GM21515 (cell line): Measurements from ENCODE around the gene C19orf44.
"Not testable (repeated sequence)": the region's sequence is repeated elsewhere in the genome, so short reads cannot be mapped to it uniquely, and the experiment has no call there.

Source experiments
- ATAC-seq: cut with Tn5 transposase; IDR thresholded peaks from one replicate; pipeline ENCODE4 v1.9.1; 2021; ENCODE audit not compliant: unreplicated experiment

Gene C19orf44

DNA sequence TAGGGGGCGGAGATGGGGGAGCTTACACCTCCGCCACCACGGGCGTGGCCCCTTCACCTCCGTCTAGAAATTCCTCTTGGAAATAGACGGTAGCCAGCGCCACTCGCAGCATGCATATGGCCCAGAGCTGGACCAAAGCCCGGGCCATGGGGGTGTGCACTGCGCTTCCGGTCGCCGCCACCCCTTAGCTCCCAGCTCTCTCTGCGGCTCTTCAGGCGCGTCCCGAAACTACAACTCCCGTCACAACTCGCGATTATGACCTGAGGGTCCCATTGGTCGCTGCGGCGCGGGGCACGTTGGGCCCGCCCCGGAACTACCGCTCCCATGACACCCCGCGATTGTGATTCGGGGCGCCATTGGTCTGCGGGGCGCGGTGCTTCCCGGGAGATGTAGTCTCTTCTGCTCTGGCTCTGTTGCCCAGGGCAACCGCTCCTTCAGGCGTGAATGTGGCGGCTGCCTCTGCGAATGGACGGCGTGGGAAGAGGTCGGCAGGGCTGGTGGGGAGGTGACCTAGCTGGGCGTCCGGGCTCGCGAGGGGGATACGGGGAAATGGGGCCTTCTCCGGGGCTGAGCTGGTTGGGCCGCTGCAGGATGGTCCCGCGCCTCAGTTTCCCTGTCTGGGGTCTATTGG lies at the start of gene C19orf44, which contains the start of gene CALR3:
TSS of gene C19orf44 (plus strand) at position 413 of the 631 bp plus-strand sequence. CDS start 4,399 bp downstream, outside the sequence.
TSS of gene CALR3 (minus strand) at position 186 of the 631 bp plus-strand sequence. CDS start at position 148, 38 bp downstream.
- peak; percentile 92 for ATAC-seq

DNA sequence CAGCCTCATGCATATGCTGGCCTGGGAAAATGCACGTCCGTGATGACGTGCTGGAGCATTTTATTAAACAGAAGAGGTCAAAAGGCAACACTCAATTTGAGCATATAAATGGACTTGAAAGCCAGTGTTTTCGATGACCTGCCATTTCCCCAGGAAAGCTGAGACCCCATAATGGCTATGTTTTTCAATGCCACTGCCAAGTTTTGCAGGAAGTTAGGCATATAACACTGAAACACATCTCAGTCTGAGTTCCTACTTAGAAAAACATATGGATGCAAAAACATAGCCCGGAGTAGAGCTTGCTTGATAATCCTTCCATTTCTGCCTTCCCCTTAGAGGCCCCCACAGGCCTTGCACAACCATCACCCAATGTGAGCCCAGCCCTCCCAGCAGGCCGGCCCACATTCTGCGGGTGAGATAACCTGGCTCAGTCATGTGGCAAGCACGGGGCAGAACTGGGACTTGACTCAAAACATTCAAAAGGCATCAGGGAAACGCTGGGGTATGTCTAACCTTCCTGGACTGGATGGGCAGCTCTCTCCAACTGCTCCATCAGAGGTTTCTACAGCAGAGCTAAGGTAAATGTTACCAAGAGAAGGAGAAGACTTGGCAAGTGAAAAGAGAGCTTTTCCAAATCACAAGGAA lies 49.3 kb upstream of the C19orf44 start:
- no peak for ATAC-seq

DNA sequence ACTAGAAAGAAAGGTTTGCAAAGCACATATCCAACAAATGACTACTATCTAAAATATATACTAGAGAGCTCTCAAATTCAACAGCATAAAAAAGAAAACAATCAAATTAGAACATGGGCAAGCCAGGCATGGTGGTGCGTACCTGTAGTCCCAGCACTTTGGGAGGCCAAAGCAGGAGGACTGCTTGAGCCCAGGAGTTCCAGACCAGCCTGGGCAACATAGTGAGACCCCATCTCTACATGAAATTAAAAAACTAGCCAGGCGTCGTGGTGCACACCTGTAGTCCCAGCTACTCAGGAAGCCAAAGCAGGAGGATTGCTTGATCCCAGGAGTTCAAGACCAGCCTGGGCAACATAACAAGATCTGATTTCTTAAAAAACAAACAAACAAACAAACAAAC lies 47.3 kb upstream of the C19orf44 start:
- ATAC-seq: not testable (repeated sequence)

DNA sequence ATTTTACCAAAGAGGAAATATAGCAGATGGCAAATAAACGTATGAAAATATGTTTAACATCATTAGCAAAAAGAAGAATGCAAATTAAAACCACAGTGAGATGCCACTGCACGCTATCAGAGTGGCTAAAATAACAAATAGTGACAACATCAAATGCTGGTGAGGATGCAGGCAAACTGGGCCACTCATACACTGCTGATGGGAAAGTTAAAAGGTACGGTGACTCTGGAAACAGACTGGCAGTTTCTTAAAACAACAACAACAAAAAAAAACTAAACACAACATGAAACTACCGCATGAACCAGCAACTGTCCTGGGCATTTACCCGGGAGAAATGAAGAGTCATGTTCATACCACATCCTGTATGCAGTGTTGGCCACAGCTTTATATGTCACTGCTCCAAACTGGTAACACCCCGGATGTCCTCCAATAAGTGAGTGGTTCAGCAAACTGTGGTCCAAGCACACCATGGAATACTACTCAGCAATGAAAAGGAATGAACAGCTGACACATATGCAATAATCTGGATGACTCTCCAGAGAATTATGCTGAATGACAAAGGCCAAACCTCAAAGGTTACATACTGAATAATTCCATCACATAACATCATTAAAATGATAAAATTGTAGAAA lies 46.7 kb upstream of the C19orf44 start:
- no peak for ATAC-seq

DNA sequence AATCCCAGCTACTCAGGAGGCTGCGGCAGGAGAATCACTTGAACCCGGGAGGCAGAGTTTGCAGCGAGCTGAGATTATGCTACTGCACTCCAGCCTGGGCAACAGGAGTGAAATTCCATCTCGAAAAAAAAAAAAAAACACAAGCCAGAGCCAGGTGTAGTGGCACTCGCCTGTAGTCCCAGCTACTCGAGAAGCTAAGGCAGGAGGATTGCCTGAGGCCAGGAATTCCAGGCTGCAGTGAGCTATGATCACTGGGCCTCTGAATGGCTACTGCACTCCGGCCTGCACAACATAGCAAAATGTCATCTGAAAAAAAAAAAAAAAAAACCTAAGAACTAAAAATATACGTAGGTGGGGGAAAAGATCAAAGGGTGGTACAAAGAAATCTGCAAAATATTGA lies 43.9 kb upstream of the C19orf44 start:
- ATAC-seq: no peak

DNA sequence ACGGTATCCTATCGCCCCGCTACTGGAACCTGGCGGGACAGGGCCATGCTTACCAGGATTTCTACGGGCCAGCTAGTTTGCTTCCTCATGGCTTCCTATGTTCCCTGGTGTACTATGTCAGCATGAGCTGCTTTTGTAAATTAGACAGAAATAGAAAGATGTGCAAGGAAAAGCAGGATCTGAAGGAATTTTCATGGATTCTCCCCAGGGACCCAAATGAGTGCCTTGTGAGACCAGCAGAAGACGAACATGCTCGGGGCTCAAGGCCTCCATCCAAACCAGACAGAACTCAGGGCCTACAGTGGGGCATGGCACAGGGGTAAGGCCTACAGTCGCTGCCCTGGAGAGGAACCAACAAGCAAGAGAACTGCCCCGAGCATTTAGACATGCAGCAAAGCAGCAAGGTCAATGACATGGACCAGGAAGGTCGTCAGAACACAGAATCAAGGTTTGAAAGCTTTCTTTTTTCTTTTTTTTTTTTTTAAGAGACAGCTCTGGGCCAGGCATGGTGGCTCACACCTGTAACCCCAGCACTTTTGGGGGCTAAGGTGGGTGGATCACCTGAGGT lies 41.8 kb upstream of the C19orf44 start:
- ATAC-seq: no peak

DNA sequence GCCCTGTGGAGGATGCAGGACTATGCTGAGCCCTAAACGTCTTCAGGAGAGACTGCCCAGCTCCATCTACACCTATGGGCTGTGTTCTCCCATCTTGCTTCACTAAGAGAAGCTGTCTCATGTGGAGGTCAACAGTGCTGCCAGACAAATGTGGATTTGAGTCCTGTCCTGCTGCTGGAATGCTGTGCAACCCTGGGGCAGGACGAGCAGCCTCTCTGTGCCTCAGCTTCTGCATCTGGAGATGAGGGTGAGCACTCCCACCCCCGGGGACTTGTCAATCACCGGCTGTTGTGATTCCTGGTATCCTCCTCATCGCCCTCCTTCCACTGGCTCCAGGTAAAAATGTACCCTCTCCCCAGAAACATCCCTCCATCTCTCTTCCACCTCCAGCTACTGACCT lies 40.7 kb upstream of the C19orf44 start:
- no peak for ATAC-seq

DNA sequence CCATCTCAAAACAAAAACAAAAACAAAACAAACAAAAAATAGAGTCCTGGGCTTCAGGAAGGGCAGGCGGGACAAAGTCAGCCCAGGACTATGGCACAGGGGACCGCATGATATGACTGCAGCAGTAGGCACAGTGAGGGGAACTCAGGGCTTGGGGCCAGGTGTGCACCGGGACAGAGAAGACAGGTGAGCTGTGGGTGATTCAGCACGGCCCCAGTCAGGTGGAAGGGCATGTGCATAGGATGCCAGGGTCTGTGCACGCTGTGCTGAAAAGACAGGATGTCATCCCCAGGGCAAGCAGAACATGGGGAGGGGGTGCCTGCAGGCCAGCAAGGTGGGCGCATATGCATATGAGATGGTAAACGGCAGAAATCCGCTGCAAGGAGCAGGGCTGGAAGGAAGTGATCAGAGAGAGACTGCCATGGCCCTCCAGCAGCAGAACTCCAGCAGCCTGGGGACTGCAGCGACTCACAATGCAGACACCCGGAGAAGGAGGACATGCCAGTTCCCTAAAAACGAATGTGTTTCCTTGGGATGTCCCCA lies 39.5 kb upstream of the C19orf44 start:
- no peak for ATAC-seq

DNA sequence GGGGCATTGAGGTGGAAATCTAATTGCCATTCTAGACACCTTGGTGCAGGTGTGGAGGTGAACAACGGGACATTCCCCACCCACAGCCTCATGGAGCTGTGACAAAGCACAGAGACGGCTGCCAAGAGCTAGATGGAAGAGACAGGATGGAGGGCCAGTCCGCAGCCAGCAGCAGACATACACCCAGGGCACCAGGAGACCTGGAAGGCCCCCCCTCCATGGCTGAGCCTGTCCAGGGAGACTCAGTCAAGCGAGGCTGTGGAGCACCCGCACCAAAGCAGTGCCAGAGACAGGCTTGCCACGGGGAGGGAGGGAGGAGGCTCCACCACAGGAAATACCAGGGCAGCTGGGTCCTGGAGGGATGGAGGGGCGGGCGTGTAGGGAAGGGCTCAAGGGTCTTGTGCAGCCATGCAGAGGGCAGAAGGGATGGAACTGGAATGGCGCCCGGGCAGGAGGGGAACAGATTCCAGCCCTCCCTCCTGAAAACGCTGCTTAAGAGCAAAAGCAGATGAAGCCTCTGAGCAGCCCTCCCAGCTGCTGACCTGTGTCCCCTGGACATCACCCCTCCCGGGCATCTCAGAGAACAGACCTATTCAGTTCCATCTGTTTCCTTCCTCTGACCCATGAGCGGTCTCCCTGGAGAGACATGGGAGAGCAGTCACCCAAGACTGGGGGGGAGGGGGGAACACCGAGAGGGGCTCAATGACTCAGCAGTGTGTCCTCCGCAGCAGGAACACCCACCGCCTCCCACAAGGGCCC lies 38.8 kb upstream of the C19orf44 start:
- no peak for ATAC-seq

DNA sequence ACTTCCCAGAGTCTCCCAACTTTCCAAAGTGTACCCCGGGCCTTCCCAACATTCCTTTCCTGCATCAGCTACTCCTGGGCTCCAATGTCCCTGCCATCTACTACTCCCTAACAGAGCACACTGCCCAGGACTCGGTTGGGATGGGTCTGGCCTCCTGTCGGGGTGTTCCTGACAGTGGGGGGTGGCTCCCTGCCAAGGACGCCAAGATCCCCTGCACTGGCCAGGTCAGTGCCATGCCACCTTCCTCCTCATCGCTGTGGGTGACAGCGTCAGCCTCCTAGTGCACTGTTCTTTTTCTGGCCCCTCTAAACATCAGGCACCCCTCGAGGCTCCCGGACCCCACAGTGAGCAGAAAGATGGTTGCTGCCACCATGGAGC lies 38.3 kb upstream of the C19orf44 start:
- no peak for ATAC-seq

DNA sequence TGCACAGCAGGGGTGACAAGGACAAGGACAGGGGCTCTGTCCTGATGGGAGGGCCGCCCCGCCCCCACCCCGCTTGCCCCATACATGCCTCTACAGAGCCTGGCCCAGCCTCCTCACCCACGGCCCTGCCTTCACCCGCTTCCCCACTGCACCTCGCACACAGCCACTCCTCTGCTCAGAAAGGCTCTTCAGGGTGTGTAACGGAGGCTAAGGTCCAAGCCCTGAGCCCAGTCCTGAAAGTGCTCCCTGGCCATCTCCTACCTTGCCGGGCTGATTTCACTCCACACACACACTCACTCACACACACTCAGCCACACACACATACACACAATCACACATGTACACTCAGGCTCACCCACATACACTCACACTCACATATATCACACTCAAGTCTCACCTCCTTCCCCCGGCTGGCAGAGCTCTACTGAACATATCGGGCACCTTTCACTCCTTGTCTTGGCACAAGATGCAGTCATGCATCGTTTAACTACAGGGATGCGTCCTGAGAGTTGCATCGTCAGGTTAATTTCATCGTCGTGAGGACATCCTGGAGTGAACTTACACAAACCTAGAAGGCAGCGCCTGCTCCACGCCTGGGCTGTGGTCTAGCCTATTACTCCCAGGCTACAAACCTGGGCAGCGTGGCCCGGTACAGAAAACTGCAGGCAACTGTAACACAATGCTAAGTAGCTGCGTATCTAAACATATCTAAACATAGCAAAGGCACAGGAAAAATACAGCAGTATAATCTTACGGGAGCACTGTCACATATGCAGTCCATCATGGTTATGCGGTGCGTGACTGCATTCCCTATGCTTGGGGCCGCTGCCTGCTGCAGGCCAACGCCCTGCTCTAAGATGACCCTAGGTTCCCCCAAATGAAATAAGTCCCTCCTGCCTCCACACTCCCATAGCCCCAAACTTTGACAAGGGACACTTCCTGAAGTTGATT lies 37.5 kb upstream of the C19orf44 start:
- ATAC-seq: no peak

DNA sequence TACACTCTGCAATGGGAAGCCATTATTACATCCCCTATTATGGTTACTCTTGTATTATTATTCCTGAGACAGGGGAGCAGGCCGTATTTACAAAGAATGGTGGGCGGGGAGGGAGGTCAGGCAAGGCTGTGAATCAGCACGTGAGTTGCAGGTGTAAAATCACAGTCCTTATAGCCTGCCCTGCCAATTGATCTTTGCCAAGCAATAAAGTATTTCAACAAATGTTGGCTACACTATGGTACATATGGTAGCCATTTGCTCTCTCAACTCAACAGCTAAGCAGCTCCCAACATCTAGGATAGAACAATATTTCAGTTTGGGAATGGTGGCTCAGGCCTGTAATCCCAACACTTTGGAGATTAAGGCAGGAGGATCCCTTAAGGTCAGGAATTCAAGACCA lies 36.5 kb upstream of the C19orf44 start:
- no peak for ATAC-seq

DNA sequence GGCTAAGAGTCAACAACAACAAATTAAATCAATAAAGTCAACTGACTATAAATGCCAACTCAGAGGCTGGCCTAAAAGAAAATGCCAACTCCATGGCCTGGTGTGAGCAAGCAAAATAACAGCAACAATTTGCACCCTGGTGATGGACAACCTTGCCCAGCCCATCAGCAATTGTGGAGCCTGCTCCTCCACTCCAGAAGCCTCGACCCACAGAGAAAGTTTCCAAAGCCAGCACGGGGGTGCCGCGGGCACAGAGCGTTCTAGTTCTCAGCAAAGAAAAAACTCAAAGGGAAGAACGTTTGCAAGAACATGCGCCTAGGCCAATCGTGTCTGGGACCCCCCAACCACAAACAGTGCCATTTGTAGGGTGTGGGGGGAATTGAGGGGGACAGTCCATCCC lies 35.7 kb upstream of the C19orf44 start:
- ATAC-seq: no peak

DNA sequence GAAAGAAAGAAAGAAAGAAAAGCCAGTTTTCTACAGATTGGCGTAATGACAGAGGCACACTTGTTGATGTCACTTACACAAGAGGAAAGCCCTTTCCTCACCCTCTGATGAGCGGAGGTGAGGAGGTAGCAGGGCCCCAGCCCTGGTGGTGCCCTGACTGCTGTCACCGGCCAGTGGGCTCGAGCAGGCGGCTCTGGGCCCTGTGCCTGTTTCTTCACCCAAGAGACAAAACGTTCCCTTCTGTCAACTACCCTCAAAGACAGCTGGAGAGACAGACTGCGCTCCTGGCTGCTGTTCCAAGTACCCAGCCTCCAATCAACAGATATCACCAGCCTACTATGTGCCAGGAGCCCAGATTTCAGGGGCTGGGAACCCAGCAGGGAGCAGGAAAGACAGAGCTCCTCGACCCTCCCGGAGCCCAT lies 34.6 kb upstream of the C19orf44 start:
- no peak for ATAC-seq

DNA sequence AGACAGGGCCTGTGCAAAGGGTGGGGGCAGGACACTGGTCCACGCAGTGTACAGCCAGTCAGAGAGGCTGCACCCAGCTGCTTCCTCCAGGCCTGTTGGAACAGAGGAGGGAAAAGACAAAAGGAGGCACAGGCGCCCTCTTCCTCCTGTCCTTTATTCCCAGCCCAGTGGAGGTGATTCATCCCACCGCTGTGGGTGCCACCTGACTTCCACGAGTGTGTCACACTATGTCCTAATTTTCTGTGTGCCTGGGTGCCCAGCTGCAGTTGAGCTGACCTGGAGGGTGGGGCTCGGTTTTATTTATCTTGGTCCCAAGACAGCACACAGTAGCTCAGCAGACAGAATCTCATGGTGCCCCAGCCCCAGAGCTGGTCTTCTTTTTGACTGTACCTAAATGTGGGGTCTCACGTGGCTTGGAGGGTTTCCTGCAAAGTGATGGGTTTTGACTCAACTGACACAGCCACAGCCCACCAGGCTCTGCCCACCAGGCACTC lies 33.4 kb upstream of the C19orf44 start:
- ATAC-seq: no peak

DNA sequence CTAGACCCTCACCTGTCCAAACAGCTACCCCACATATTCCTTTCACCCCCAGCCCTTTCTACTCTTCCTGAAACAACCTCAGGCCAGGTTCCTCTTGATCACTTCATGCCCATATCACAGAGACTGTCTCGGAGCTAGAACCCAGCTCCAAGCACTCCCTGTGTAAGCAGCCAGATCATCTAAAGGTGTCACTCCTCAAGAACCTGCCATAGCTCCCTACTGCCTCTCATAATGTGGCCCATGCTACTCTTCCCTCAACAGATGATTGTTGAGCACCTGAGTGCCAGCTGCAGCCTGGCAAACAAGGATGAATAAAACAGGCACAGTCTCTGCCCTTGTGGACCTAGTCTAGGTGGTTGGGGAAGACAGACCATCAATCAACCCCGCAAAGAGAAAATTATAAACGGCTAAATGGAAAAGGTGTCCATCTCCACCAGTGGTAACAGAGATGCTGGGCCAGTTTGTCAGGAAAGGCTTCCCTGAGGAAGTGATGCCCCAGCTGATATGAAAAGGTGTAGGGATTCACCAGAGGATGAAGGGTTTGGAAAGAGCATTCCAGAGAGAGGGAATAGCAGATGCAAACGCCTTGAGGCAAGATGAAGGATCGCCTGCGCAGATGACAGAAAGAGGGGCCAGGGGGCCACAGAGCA lies 32.7 kb upstream of the C19orf44 start:
- ATAC-seq: no peak

DNA sequence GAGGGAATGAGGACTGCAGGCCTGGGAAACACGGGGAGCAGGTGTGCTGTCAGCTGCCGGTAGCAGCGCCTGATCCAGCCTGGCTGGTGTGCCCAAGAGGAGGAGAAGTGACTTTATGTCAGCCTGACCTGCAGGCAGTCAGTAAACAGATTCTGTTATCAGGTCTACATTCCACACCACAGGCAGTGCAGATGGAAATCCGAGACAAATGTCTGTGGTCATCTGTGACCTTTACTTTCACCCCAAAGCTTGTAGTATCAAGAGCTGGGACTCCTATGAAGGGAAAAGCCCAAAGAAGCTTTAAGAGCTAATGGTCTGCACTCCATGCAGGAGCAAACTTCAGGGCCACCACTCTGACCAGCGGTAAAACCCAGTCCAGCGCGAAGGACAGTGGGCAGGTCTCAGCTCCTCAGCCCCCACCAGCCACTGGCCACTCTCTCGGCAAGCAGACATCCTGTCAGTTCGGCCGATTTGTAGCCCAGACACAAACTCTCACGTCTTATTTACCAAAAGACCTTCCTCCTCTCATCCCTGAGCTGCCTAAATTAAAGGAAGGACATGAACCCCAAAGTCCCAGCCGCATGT lies 32.1 kb upstream of the C19orf44 start:
- ATAC-seq: no peak

DNA sequence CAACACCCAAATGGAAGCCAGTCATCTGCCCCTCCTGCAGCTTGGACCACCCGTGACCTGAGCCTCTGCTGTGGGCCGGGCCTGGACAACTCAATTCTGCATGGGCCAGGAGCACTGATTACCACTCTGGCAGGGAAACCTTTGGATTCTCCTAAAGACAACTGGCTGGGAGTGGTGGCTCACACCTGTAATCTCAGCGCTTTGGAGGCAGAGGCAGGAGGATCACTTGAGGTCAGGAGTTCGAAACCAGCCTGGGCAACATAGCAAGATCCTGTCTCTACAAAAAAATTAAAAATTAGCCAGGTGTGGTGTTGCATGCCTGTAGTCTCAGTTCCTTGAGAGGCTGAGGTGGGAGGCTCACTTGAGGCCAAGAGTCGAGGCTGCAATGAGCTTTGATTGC lies 31.0 kb upstream of the C19orf44 start:
- no peak for ATAC-seq
